Measurements from ENCODE around the gene GPHN. TPM values are rescaled to one million over a fixed set of nuclear protein-coding genes. Genes with fewer than 3 reads are reported as not detected.
A peak's percentile ranks its signal among the peaks of the same experiment; 100 is the strongest.

Gene GPHN
- total RNA-seq, 1 donor = 8.3 TPM

DNA sequence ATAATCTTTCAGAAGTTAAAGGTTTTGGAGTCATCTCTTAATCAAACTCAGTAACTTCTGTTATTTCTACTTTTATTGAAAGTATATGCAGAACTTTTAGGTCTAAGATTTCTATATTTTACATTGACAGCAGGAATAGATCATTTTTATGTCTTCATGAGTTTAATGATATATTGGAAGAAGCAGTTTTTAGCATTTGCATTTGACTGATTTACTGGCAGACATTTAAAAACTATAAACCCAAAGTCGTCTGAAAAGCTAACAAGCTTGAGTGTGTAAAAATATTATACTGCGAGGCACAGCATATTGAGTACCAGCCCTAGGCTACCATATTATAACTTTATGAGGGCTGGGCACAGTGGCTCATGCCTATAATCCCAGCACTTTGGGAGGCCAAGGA is 467.3 kb downstream of the GPHN start:
- DNase-seq (ENCODE audit: insufficient read length, low spot score, missing footprints) = no peak
- Histone ChIP-seq H3K79me2 (ENCODE audit: insufficient read depth, low read length) (no peaks in the 10 kb centered on the region), H3K9me3 (ENCODE audit: low read depth, low read length) (no peaks in the 10 kb centered on the region), H3K27ac (ENCODE audit: low read depth, low read length) (no peak overlapping the region), H3K36me3 (ENCODE audit: insufficient read depth, low read length) (no peaks in the 10 kb centered on the region), H4K20me1 (ENCODE audit: insufficient read depth, low read length) (no peaks in the 10 kb centered on the region), H2AFZ (ENCODE audit: low read length) (no peak overlapping the region), H3K27me3 (ENCODE audit: insufficient read depth, low read length) (no peaks in the 10 kb centered on the region), H3K4me3 (ENCODE audit: insufficient read depth, low read length) (no peak overlapping the region), H3K4me1 (ENCODE audit: insufficient read depth, low read length) (peaks cover 13% of the 10 kb centered on the region), H3K4me2 (ENCODE audit: insufficient read depth, low read length) (no peak overlapping the region)
- TF ChIP-seq CTCF (IDR thresholded peaks at IDR 0.05; ENCODE audit: extremely low read depth, low read depth, low read length) = no peak

- H3K79me2 ChIP-seq (ENCODE audit: insufficient read depth, low read length) = no peaks in the 10 kb centered on the region
- peaks cover 7% of the 10 kb centered on the region for H3K4me1 ChIP-seq (ENCODE audit: insufficient read depth, low read length)
- H3K27me3 ChIP-seq (ENCODE audit: insufficient read depth, low read length) = no peaks in the 10 kb centered on the region
- no peaks in the 10 kb centered on the region for H3K36me3 ChIP-seq (ENCODE audit: insufficient read depth, low read length)
- H2AFZ ChIP-seq (ENCODE audit: low read length) = peak overlapping the region; percentile 4
- DNase-seq (ENCODE audit: insufficient read length, low spot score, missing footprints) = no peak
- no peaks in the 10 kb centered on the region for H4K20me1 ChIP-seq (ENCODE audit: insufficient read depth, low read length)
- no peak overlapping the region for H3K4me3 ChIP-seq (ENCODE audit: insufficient read depth, low read length)
- H3K27ac ChIP-seq (ENCODE audit: low read depth, low read length) = no peak overlapping the region
- TF ChIP-seq CTCF (IDR thresholded peaks at IDR 0.05; ENCODE audit: extremely low read depth, low read depth, low read length) = no peak
- H3K4me2 ChIP-seq (ENCODE audit: insufficient read depth, low read length) = no peak overlapping the region
- no peaks in the 10 kb centered on the region for H3K9me3 ChIP-seq (ENCODE audit: low read depth, low read length)
Measured at GRCh38 chr14:66979101-66979974, 471.4 kb downstream of the GPHN start.

DNA sequence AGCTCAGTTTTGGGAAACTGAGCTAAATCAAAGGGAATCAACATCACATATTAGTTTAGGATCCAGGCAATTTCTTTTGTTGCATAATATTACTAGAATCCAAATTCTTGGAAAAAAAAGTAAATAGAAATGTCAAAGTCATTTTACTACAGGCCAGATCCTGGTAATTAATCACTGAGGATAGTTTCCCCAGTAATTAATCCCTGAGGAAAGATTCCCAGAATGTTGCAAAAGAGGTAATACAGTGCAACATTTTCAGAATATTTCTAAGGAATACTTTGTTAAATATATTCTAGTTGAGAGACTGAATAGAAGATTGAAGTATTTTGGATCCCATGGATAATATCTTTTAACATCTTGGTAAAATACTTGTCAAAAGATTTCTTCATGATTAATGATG is 474.3 kb downstream of the GPHN start:
- H3K36me3 ChIP-seq (ENCODE audit: insufficient read depth, low read length) = no peaks in the 10 kb centered on the region
- H3K4me3 ChIP-seq (ENCODE audit: insufficient read depth, low read length) = no peak overlapping the region
- H3K27ac ChIP-seq (ENCODE audit: low read depth, low read length) = no peak overlapping the region
- H3K4me2 ChIP-seq (ENCODE audit: insufficient read depth, low read length) = no peak overlapping the region
- no peak overlapping the region for H2AFZ ChIP-seq (ENCODE audit: low read length)
- no peak for TF ChIP-seq CTCF (IDR thresholded peaks at IDR 0.05; ENCODE audit: extremely low read depth, low read depth, low read length)
- no peaks in the 10 kb centered on the region for H3K4me1 ChIP-seq (ENCODE audit: insufficient read depth, low read length)
- no peaks in the 10 kb centered on the region for H3K9me3 ChIP-seq (ENCODE audit: low read depth, low read length)
- H3K79me2 ChIP-seq (ENCODE audit: insufficient read depth, low read length) = no peaks in the 10 kb centered on the region
- H4K20me1 ChIP-seq (ENCODE audit: insufficient read depth, low read length) = no peaks in the 10 kb centered on the region
- no peak for DNase-seq (ENCODE audit: insufficient read length, low spot score, missing footprints)
- no peaks in the 10 kb centered on the region for H3K27me3 ChIP-seq (ENCODE audit: insufficient read depth, low read length)

DNA sequence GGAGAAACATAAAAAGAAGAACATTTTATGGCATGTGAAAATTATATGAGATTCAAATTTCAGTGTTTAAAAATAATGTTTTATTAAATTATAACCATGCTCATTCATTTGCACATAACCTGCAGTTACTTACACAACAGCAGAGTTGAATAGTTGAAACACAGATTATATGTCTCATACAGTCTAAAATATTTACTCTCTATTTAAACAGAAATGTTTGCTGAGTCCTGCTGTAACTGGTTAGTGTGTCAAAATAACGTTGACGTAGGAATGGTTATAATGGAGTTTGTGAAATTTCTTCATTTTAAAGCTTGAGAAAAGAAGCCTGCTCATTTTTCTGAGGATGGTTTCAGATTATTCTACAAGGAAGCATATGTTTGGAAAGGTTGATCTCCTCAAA is 484.8 kb downstream of the GPHN start:
- no peak for DNase-seq (ENCODE audit: insufficient read length, low spot score, missing footprints)
- no peak overlapping the region for H3K27ac ChIP-seq (ENCODE audit: low read depth, low read length)
- H3K4me1 ChIP-seq (ENCODE audit: insufficient read depth, low read length) = no peaks in the 10 kb centered on the region
- no peak overlapping the region for H3K4me2 ChIP-seq (ENCODE audit: insufficient read depth, low read length)
- TF ChIP-seq CTCF (IDR thresholded peaks at IDR 0.05; ENCODE audit: extremely low read depth, low read depth, low read length) = no peak
- H3K79me2 ChIP-seq (ENCODE audit: insufficient read depth, low read length) = no peaks in the 10 kb centered on the region
- no peak overlapping the region for H3K4me3 ChIP-seq (ENCODE audit: insufficient read depth, low read length)
- H3K9me3 ChIP-seq (ENCODE audit: low read depth, low read length) = no peaks in the 10 kb centered on the region
- no peaks in the 10 kb centered on the region for H3K27me3 ChIP-seq (ENCODE audit: insufficient read depth, low read length)
- no peak overlapping the region for H2AFZ ChIP-seq (ENCODE audit: low read length)
- H4K20me1 ChIP-seq (ENCODE audit: insufficient read depth, low read length) = no peaks in the 10 kb centered on the region
- no peaks in the 10 kb centered on the region for H3K36me3 ChIP-seq (ENCODE audit: insufficient read depth, low read length)
